IMR-90 (cell line): ENCODE measurements around the gene ANKRD33B. TPM values are rescaled to one million over a fixed set of nuclear protein-coding genes. Genes with fewer than 3 reads are reported as not detected.

ENCODE experiments used
- ATAC-seq: fragments of 200-7000 bp; cut with Tn5 transposase; 2 replicates; pipeline ENCODE4 v1.9.1; 2020; ENCODE audit warnings: low read depth, mild to moderate bottlenecking, moderate library complexity
- BruUV-seq: library from RNA; stranded (reverse); fragments of 400-500 nt; replicated peaks from 2 replicates; lab custom pipeline; 2021; lab: Mats Ljungman, UMichigan
- CTCF ChIA-PET: fragments of 300-600 bp; formaldehyde crosslinking; extraction: SDS; loops from one replicate; lab custom pipeline; 2021; ENCODE audit warnings: antibody characterized with exemption; lab: Yijun Ruan, JAX
- POLR2A ChIA-PET: fragments of 300-600 bp; sonication (Branson Sonifier 250); formaldehyde crosslinking; loops from one replicate; lab custom pipeline; 2022; ENCODE audit warnings: antibody characterized with exemption; ENCODE audit not compliant: unreplicated experiment; lab: Charles Lee
- DNase-seq: peaks from one replicate; pipeline ENCODE4 v3.0.0; 2013
- H2AFZ ChIP-seq: replicated peaks from 2 replicates; pipeline ENCODE3; 2013; ENCODE audit warnings: low read length, mild to moderate bottlenecking; ENCODE audit not compliant: poor library complexity
- H2AK5ac ChIP-seq: 2 replicates; pipeline ENCODE4 v1.6.1; 2013; ENCODE audit warnings: low read depth, low read length, inconsistent platforms
- H2AK9ac ChIP-seq: replicated peaks from 2 replicates; pipeline ENCODE3; 2013; ENCODE audit warnings: mild to moderate bottlenecking, low read depth, low read length, moderate library complexity; ENCODE audit not compliant: poor library complexity
- H2BK120ac ChIP-seq: 2 replicates; pipeline ENCODE4 v1.6.1; 2013; ENCODE audit warnings: low read depth, low read length, inconsistent platforms
- H2BK15ac ChIP-seq: 3 replicates; pipeline ENCODE4 v1.6.1; 2013; ENCODE audit warnings: low read depth, low read length, inconsistent platforms
- H2BK20ac ChIP-seq: 2 replicates; pipeline ENCODE4 v1.6.1; 2013; ENCODE audit warnings: low read depth, mild to moderate bottlenecking, inconsistent platforms, low read length, moderate library complexity
- H2BK5ac ChIP-seq: 2 replicates; pipeline ENCODE4 v1.6.1; 2013; ENCODE audit warnings: mild to moderate bottlenecking, low read depth, low read length, inconsistent platforms; ENCODE audit not compliant: poor library complexity, severe bottlenecking
- H3K14ac ChIP-seq: replicated peaks from 2 replicates; pipeline ENCODE4 v1.6.1; 2013; ENCODE audit warnings: low read depth, low read length, inconsistent platforms
- H3K18ac ChIP-seq: 2 replicates; pipeline ENCODE4 v1.6.1; 2013; ENCODE audit warnings: low read depth, low read length, control low read depth
- H3K23ac ChIP-seq: 2 replicates; pipeline ENCODE4 v1.6.1; 2013; ENCODE audit warnings: low read depth, low read length, inconsistent platforms
- H3K27ac ChIP-seq: 2 replicates; pipeline ENCODE4 v1.5.1; 2013; ENCODE audit warnings: mild to moderate bottlenecking, control low read depth, low read length; ENCODE audit not compliant: insufficient read depth
- H3K27me3 ChIP-seq: 2 replicates; pipeline ENCODE4 v1.6.1; 2013; ENCODE audit warnings: low read length; ENCODE audit not compliant: control insufficient read depth, insufficient read depth
- H3K36me3 ChIP-seq: 2 replicates; pipeline ENCODE4 v1.6.1; 2013; ENCODE audit warnings: low read length, mixed read lengths; ENCODE audit not compliant: control insufficient read depth, insufficient read depth
- H3K4ac ChIP-seq: 2 replicates; pipeline ENCODE4 v1.6.1; 2013; ENCODE audit warnings: low read depth, low read length, inconsistent platforms
- H3K4me1 ChIP-seq: 2 replicates; pipeline ENCODE4 v1.6.1; 2013; ENCODE audit warnings: low read length, mixed read lengths; ENCODE audit not compliant: control insufficient read depth, insufficient read depth
- H3K4me2 ChIP-seq: 2 replicates; pipeline ENCODE4 v1.6.1; 2013; ENCODE audit warnings: low read depth, mild to moderate bottlenecking, control low read depth, low read length, moderate library complexity
- H3K4me3 ChIP-seq: 2 replicates; pipeline ENCODE4 v1.5.1; 2013; ENCODE audit warnings: low read depth, mild to moderate bottlenecking, control low read depth, low read length, moderate library complexity; ENCODE audit not compliant: insufficient read depth
- H3K56ac ChIP-seq: 2 replicates; pipeline ENCODE4 v1.6.1; 2013; ENCODE audit warnings: low read length, inconsistent platforms; ENCODE audit not compliant: insufficient read depth; ENCODE audit errors: extremely low read depth
- H3K79me1 ChIP-seq, 2 experiments: 2 replicates each; pipeline ENCODE4 v1.6.1; 2013; ENCODE audit warnings: low read length in 2 of 2, inconsistent platforms in 1 of 2, low read depth in 1 of 2
- H3K9ac ChIP-seq: 2 replicates; pipeline ENCODE4 v1.6.1; 2013; ENCODE audit warnings: low read depth, low read length, control low read depth
- H3K9me1 ChIP-seq: 2 replicates; pipeline ENCODE4 v1.6.1; 2013; ENCODE audit warnings: low read length, inconsistent platforms; ENCODE audit not compliant: insufficient read depth
- H3K9me3 ChIP-seq: 2 replicates; pipeline ENCODE4 v1.6.1; 2013; ENCODE audit warnings: low read length; ENCODE audit not compliant: control insufficient read depth, insufficient read depth
- H4K20me1 ChIP-seq: 2 replicates; pipeline ENCODE4 v1.6.1; 2013; ENCODE audit warnings: low read length, inconsistent platforms; ENCODE audit not compliant: insufficient read depth
- H4K5ac ChIP-seq: 2 replicates; pipeline ENCODE4 v1.6.1; 2013; ENCODE audit warnings: mild to moderate bottlenecking, low read depth, low read length, control low read depth
- H4K8ac ChIP-seq, 2 experiments: 2 replicates each; pipeline ENCODE4 v1.6.1; 2013; ENCODE audit warnings: low read depth in 2 of 2, low read length in 2 of 2, control low read depth in 1 of 2, inconsistent platforms in 1 of 2
- H4K91ac ChIP-seq: 2 replicates; pipeline ENCODE4 v1.6.1; 2013; ENCODE audit warnings: low read depth, low read length, inconsistent platforms; ENCODE audit not compliant: insufficient read depth
- BHLHE40 ChIP-seq: fragments of 150-350 bp; IDR thresholded peaks from 2 replicates; pipeline ENCODE4 v1.6.1; 2016; ENCODE audit warnings: mild to moderate bottlenecking, low read depth, low read length
- CEBPB ChIP-seq: IDR thresholded peaks from 2 replicates; pipeline ENCODE4 v1.6.1; 2012; ENCODE audit warnings: low read depth, low read length, improper control_type of control experiment
- CHD1 ChIP-seq: IDR thresholded peaks from 2 replicates; pipeline ENCODE4 v1.6.1; 2012; ENCODE audit warnings: low read depth, low read length, improper control_type of control experiment
- FOS ChIP-seq: fragments of 150-350 bp; IDR thresholded peaks from 2 replicates; pipeline ENCODE4 v1.6.1; 2016; ENCODE audit warnings: low read depth, low read length
- MAFK ChIP-seq: IDR thresholded peaks from 2 replicates; pipeline ENCODE4 v1.6.1; 2012; ENCODE audit warnings: low read depth, low read length, improper control_type of control experiment
- MAZ ChIP-seq: IDR thresholded peaks from 2 replicates; pipeline ENCODE4 v1.6.1; 2012; ENCODE audit warnings: low read depth, mild to moderate bottlenecking, low read length, improper control_type of control experiment, moderate library complexity, borderline replicate concordance
- MXI1 ChIP-seq: IDR thresholded peaks from 2 replicates; pipeline ENCODE4 v1.6.1; 2012; ENCODE audit warnings: low read depth, mild to moderate bottlenecking, low read length, moderate library complexity, borderline replicate concordance
- NFE2L2 ChIP-seq: fragments of 150-350 bp; IDR thresholded peaks from 2 replicates; pipeline ENCODE4 v1.6.1; 2016; ENCODE audit warnings: low read depth, mild to moderate bottlenecking, low read length
- POLR2A ChIP-seq: IDR thresholded peaks from 2 replicates; pipeline ENCODE4 v1.6.1; 2012; ENCODE audit warnings: mild to moderate bottlenecking, low read depth, low read length
- RAD21 ChIP-seq: IDR thresholded peaks from 2 replicates; pipeline ENCODE4 v1.6.1; 2012; ENCODE audit warnings: low read length, improper control_type of control experiment
- RCOR1 ChIP-seq: IDR thresholded peaks from 2 replicates; pipeline ENCODE4 v1.6.1; 2012; ENCODE audit warnings: mild to moderate bottlenecking, low read length, improper control_type of control experiment; ENCODE audit not compliant: insufficient replicate concordance
- RFX5 ChIP-seq: IDR thresholded peaks from 2 replicates; pipeline ENCODE4 v1.8.0; 2012; ENCODE audit warnings: low read depth, mild to moderate bottlenecking, low read length, moderate library complexity
- SMC3 ChIP-seq: fragments of 150-350 bp; IDR thresholded peaks from 2 replicates; pipeline ENCODE4 v1.6.1; 2016; ENCODE audit warnings: low read depth, mild to moderate bottlenecking, antibody characterized with exemption, low read length, moderate library complexity
- WGBS, 2 experiments: methylation state at CpG; one replicate each; pipeline versions ENCODE4 v1.1.5 to v1.1.7; 2013; ENCODE audit warnings: missing lambda C conversion rate in 2 of 2; ENCODE audit not compliant: insufficient read length in 1 of 2; ENCODE audit errors: extremely low coverage in 2 of 2; 5-methylcytosine and 5-hydroxymethylcytosine counted together
- dilution Hi-C: fragments of 300-500 bp; cut with HindIII; formaldehyde crosslinking; loops from one replicate; pipeline ENCODE4 v1.14.3; 2018; ENCODE audit warnings: low sequenced_read_pairs; ENCODE audit not compliant: unreplicated experiment
- in situ Hi-C: fragments of 300-500 bp; cut with MboI; formaldehyde crosslinking; loops from 3 replicates; pipeline ENCODE4 v1.14.3; 2019; ENCODE audit warnings: low sequenced_read_pairs, inconsistent platforms, mixed read lengths
- intact Hi-C: fragments of 100-400 bp; cut with micrococcal nuclease; formaldehyde crosslinking; loops from 2 replicates; pipeline ENCODE4 v1.10.0; 2022
- polyA plus RNA-seq, 3 experiments: library from polyadenylated mRNA; depleted of rRNA; stranded (reverse); fragments of >200 nt; gene quantifications; 2 replicates each; pipeline ENCODE4 v1.2.3, GENCODE V29; 2012; ENCODE audit warnings: low replicate concordance in 1 of 3
- total RNA-seq: library from RNA; depleted of rRNA; stranded (reverse); fragments of >200 nt; gene quantifications from 2 replicates; pipeline ENCODE4 v1.2.3, GENCODE V29; 2012
- TF ChIP-seq, protein P1 (sequence below): fragments of 150-350 bp; IDR thresholded peaks from 2 replicates; pipeline ENCODE4 v1.6.1; 2016; ENCODE audit warnings: low read depth, mild to moderate bottlenecking, low read length, moderate library complexity, borderline replicate concordance
- TF ChIP-seq, protein P2 (sequence below): fragments of 150-350 bp; IDR thresholded peaks from 2 replicates; pipeline ENCODE4 v1.6.1; 2017; ENCODE audit warnings: mild to moderate bottlenecking, antibody characterized with exemption, low read length, low read depth
- TF ChIP-seq, protein P3 (sequence below): conservative IDR thresholded peaks from 2 replicates; pipeline ENCODE4 v1.5.1; 2012; ENCODE audit warnings: mild to moderate bottlenecking, low read depth, low read length, improper control_type of control experiment

ANKRD33B gene
- total and polyA plus RNA-seq, 2 of the 4 experiments (the other 2 are of a cell fraction), result 2.5 to 3.3 TPM

DNA sequence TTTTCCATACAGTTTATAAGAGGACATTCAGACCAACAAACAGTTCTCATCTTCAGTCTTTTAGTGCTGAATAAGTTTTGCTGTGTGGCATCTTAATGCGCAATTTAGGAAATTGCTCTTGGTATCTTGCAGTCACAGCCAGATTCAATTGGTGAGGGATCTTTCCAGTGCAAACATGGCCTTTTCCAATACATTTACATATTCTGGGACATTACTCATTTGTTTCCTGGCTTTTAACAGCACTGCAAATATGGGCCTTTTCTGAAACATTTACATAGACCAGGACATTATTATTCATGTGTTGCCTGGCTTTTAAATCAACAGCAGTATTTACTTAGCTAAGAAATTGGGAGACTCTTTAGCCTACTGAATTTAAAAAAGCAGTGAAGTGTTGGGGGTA, 22.7 kb downstream of the ANKRD33B start:
- no peak for DNase-seq
- Histone ChIP-seq H3K4me1 (peaks cover 6% of the 10 kb centered on the region; the same call in 1 of the 2 replicates), H4K5ac (no peak overlapping the region), H3K4me3 (no peak overlapping the region), H3K79me1 (peaks cover 27 to 73% of the 10 kb centered on the region in 2 experiments), H2BK120ac (no peak overlapping the region), H2BK20ac (no peak overlapping the region), H2AK5ac (no peak overlapping the region), H3K14ac (no peak overlapping the region), H4K8ac (no peak overlapping the region), H3K18ac (no peak overlapping the region), H4K20me1 (peaks cover 64% of the 10 kb centered on the region), H3K9ac (no peak overlapping the region), H3K4ac (no peak overlapping the region), H3K27me3 (no peaks in the 10 kb centered on the region), H3K27ac (no peak overlapping the region), H3K9me3 (no peaks in the 10 kb centered on the region), H3K4me2 (no peak overlapping the region), H4K91ac (no peak overlapping the region), H3K36me3 (peaks cover 5% of the 10 kb centered on the region; the same call in 1 of the 2 replicates), H3K23ac (no peak overlapping the region), H2BK5ac (no peak overlapping the region), H2BK15ac (no peak overlapping the region), H2AFZ (no peak overlapping the region), H3K9me1 (peaks cover 16% of the 10 kb centered on the region), H3K56ac (no peak overlapping the region), H2AK9ac (no peak overlapping the region)
- BruUV-seq, result no TSS peak
- TF ChIP-seq, protein P1, sequence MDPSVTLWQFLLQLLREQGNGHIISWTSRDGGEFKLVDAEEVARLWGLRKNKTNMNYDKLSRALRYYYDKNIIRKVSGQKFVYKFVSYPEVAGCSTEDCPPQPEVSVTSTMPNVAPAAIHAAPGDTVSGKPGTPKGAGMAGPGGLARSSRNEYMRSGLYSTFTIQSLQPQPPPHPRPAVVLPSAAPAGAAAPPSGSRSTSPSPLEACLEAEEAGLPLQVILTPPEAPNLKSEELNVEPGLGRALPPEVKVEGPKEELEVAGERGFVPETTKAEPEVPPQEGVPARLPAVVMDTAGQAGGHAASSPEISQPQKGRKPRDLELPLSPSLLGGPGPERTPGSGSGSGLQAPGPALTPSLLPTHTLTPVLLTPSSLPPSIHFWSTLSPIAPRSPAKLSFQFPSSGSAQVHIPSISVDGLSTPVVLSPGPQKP, result no peak
- TF ChIP-seq POLR2A, result no peak
- TF ChIP-seq BHLHE40, result no peak
- no peak for TF ChIP-seq RAD21
- no peak for TF ChIP-seq MXI1
- TF ChIP-seq FOS, result no peak
- no peak for TF ChIP-seq NFE2L2
- no peak for TF ChIP-seq CEBPB
- no peak for TF ChIP-seq CHD1
- no peak for TF ChIP-seq MAZ
- TF ChIP-seq, protein P2, sequence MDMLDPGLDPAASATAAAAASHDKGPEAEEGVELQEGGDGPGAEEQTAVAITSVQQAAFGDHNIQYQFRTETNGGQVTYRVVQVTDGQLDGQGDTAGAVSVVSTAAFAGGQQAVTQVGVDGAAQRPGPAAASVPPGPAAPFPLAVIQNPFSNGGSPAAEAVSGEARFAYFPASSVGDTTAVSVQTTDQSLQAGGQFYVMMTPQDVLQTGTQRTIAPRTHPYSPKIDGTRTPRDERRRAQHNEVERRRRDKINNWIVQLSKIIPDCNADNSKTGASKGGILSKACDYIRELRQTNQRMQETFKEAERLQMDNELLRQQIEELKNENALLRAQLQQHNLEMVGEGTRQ, result no peak
- TF ChIP-seq RFX5, result no peak
- TF ChIP-seq SMC3, result no peak
- TF ChIP-seq RCOR1, result no peak
- TF ChIP-seq, protein P3, sequence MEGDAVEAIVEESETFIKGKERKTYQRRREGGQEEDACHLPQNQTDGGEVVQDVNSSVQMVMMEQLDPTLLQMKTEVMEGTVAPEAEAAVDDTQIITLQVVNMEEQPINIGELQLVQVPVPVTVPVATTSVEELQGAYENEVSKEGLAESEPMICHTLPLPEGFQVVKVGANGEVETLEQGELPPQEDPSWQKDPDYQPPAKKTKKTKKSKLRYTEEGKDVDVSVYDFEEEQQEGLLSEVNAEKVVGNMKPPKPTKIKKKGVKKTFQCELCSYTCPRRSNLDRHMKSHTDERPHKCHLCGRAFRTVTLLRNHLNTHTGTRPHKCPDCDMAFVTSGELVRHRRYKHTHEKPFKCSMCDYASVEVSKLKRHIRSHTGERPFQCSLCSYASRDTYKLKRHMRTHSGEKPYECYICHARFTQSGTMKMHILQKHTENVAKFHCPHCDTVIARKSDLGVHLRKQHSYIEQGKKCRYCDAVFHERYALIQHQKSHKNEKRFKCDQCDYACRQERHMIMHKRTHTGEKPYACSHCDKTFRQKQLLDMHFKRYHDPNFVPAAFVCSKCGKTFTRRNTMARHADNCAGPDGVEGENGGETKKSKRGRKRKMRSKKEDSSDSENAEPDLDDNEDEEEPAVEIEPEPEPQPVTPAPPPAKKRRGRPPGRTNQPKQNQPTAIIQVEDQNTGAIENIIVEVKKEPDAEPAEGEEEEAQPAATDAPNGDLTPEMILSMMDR, result no peak
- no peak for TF ChIP-seq MAFK
- in situ Hi-C loops (no loop called here), dilution Hi-C loops (no loop called here), intact Hi-C loops (no loop called here)
- WGBS, 2 experiments, result no CpG with 5 or more reads among the region's 1 CpG
- ATAC-seq, result 0 out of 2 replicates have a peak, but pooled peaks have one; percentile 22
- POLR2A ChIA-PET, result no interaction called here
- CTCF ChIA-PET, result no interaction called here
